ENCODE results near the gene PMP22.
"Not testable (repeated sequence)": the region's sequence is repeated elsewhere in the genome, so short reads cannot be mapped to it uniquely, and the experiment has no call there.

Gene PMP22

GRCh38 chr17:15250135-15250860 lies 14.8 kb downstream of the PMP22 start:
- DNase-seq, result no peak

GRCh38 chr17:15249487-15249886 lies 15.6 kb downstream of the PMP22 start:
- DNase-seq, result no peak

GRCh38 chr17:15247891-15248529 lies 17.1 kb downstream of the PMP22 start:
- DNase-seq, result no peak

GRCh38 chr17:15245054-15245453 lies 20.1 kb downstream of the PMP22 start:
- no peak for DNase-seq

- no peak for DNase-seq
Measured at GRCh38 chr17:15240644-15241043, 24.5 kb downstream of the PMP22 start.

- DNase-seq, result no peak
Measured at GRCh38 chr17:15239491-15239890, 25.6 kb downstream of the PMP22 start.

GRCh38 chr17:15238676-15239422 lies 26.3 kb downstream of the PMP22 start:
- no peak for DNase-seq

GRCh38 chr17:15238057-15238456 lies 27.1 kb downstream of the PMP22 start:
- DNase-seq, result no peak

- DNase-seq, result no peak
Measured at GRCh38 chr17:15237106-15237425, 28.1 kb downstream of the PMP22 start.

- no peak for DNase-seq
Measured at GRCh38 chr17:15236281-15237105, 28.6 kb downstream of the PMP22 start.

- no peak for DNase-seq
Measured at GRCh38 chr17:15233971-15234370, 31.2 kb downstream of the PMP22 start.

GRCh38 chr17:15233022-15233805 lies 31.9 kb downstream of the PMP22 start:
- no peak for DNase-seq

- no peak for DNase-seq
Measured at GRCh38 chr17:15232517-15232915, 32.6 kb downstream of the PMP22 start.

GRCh38 chr17:15231851-15232516 lies 33.1 kb downstream of the PMP22 start:
- DNase-seq, result no peak

GRCh38 chr17:15230866-15231265 lies 34.3 kb downstream of the PMP22 start:
- no peak for DNase-seq

- not testable (repeated sequence) for DNase-seq
Measured at GRCh38 chr17:15221827-15222226, 43.3 kb downstream of the PMP22 start.

GRCh38 chr17:15220785-15221184 lies 44.3 kb downstream of the PMP22 start:
- no peak for DNase-seq

- DNase-seq, result no peak
Measured at GRCh38 chr17:15216481-15216880, 48.6 kb downstream of the PMP22 start.

GRCh38 chr17:15213381-15214087 lies 51.6 kb downstream of the PMP22 start:
- no peak for DNase-seq

GRCh38 chr17:15210247-15210646 lies 54.9 kb downstream of the PMP22 start:
- DNase-seq, result no peak

GRCh38 chr17:15203062-15203461 lies 62.1 kb downstream of the PMP22 start:
- DNase-seq, result not testable (repeated sequence)

Measured in NCI-H446 treated with DMSO at 0.1 percent for 48 hours (cell line).